Measurements from ENCODE around the gene TAP2. TPM values are rescaled to one million over a fixed set of nuclear protein-coding genes. Genes with fewer than 3 reads are reported as not detected.

Gene TAP2
- total and polyA plus RNA-seq, 2 of the 13 experiments (the other 11 are each of a cell fraction or from before 2014, with no cell fraction given), result 10.3 to 17.6 TPM

DNA sequence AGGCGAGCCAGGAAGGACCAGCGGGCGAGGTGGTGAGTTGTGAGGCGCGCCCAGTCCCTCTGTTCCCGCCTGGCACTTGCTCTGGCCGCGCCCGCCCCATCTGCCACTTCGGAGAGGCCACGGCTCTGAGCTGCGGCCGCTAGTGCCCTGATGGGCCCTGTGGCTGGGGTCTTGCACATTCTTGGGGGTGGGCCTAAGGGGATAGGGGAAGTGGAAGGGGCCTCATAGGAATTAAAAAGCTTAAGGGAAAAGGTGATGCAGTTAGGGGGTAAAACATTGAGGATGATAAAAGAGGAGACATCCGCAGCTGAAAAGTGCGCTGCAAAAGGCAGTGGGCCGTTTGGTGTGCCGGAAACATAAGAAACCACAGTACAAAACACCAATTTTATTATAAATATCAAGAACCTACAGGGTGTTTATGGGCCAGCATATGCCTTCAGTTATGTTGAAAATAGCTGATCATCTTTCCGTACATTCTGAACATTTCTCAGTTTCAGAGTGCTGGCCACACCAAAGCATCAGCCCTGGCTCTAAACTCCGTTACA is 6.4 kb upstream of the TAP2 start (continued):
- TF ChIP-seq SNAPC5 (CRISPR knock-in tag; IDR thresholded peaks at IDR 0.05; ENCODE audit: borderline replicate concordance) (no peak), HNRNPH1 (optimal IDR thresholded peaks at IDR 0.05; ENCODE audit: low read depth, low read length) (no peak), IRF2 (CRISPR knock-in tag; IDR thresholded peaks at IDR 0.05) (no peak), GZF1 (CRISPR knock-in tag; IDR thresholded peaks at IDR 0.05) (no peak), MATR3 (CRISPR knock-in tag; IDR thresholded peaks at IDR 0.05) (no peak), FOXC1 (CRISPR knock-in tag; IDR thresholded peaks at IDR 0.05; ENCODE audit: borderline replicate concordance) (0 out of 2 replicates have a peak, but pooled peaks have one; percentile 39), RELA (CRISPR knock-in tag; IDR thresholded peaks at IDR 0.05) (no peak), AGO2 (optimal IDR thresholded peaks at IDR 0.05; ENCODE audit: low read depth, low read length) (peak; percentile 81), SKIL (CRISPR knock-in tag; IDR thresholded peaks at IDR 0.05; ENCODE audit: borderline replicate concordance) (no peak), UBTF (CRISPR knock-in tag; IDR thresholded peaks at IDR 0.05) (no peak), KLF13 (CRISPR knock-in tag; IDR thresholded peaks at IDR 0.05) (no peak), U2AF1 (optimal IDR thresholded peaks at IDR 0.05; ENCODE audit: low read depth, low read length) (no peak), EP300 (IDR thresholded peaks at IDR 0.05; ENCODE audit: low read depth in 2 of 2, low read length in 2 of 2) (no peak), EP300 (CRISPR knock-in tag; IDR thresholded peaks at IDR 0.05; ENCODE audit: borderline replicate concordance) (no peak), STAT6 (CRISPR knock-in tag; IDR thresholded peaks at IDR 0.05; ENCODE audit: borderline replicate concordance) (0 out of 2 replicates have a peak, but pooled peaks have one; percentile 19), ELF3 (CRISPR knock-in tag; IDR thresholded peaks at IDR 0.05) (no peak), NFATC3 (CRISPR knock-in tag; IDR thresholded peaks at IDR 0.05) (no peak), MIER3 (CRISPR knock-in tag; IDR thresholded peaks at IDR 0.05; ENCODE audit: borderline replicate concordance) (peak; percentile 11; the same call in 1 of the 2 replicates)
- TF ChIP-seq, protein P1, sequence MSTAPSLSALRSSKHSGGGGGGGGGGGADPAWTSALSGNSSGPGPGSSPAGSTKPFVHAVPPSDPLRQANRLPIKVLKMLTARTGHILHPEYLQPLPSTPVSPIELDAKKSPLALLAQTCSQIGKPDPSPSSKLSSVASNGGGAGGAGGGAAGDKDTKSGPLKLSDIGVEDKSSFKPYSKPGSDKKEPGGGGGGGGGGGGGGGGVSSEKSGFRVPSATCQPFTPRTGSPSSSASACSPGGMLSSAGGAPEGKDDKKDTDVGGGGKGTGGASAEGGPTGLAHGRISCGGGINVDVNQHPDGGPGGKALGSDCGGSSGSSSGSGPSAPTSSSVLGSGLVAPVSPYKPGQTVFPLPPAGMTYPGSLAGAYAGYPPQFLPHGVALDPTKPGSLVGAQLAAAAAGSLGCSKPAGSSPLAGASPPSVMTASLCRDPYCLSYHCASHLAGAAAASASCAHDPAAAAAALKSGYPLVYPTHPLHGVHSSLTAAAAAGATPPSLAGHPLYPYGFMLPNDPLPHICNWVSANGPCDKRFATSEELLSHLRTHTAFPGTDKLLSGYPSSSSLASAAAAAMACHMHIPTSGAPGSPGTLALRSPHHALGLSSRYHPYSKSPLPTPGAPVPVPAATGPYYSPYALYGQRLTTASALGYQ (CRISPR knock-in tag; IDR thresholded peaks at IDR 0.05), result no peak
- TF ChIP-seq, protein P2, sequence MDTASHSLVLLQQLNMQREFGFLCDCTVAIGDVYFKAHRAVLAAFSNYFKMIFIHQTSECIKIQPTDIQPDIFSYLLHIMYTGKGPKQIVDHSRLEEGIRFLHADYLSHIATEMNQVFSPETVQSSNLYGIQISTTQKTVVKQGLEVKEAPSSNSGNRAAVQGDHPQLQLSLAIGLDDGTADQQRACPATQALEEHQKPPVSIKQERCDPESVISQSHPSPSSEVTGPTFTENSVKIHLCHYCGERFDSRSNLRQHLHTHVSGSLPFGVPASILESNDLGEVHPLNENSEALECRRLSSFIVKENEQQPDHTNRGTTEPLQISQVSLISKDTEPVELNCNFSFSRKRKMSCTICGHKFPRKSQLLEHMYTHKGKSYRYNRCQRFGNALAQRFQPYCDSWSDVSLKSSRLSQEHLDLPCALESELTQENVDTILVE (CRISPR knock-in tag; IDR thresholded peaks at IDR 0.05), result no peak
